ENCODE results near the gene PTGER1.

Gene PTGER1, protein sequence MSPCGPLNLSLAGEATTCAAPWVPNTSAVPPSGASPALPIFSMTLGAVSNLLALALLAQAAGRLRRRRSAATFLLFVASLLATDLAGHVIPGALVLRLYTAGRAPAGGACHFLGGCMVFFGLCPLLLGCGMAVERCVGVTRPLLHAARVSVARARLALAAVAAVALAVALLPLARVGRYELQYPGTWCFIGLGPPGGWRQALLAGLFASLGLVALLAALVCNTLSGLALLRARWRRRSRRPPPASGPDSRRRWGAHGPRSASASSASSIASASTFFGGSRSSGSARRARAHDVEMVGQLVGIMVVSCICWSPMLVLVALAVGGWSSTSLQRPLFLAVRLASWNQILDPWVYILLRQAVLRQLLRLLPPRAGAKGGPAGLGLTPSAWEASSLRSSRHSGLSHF

DNA sequence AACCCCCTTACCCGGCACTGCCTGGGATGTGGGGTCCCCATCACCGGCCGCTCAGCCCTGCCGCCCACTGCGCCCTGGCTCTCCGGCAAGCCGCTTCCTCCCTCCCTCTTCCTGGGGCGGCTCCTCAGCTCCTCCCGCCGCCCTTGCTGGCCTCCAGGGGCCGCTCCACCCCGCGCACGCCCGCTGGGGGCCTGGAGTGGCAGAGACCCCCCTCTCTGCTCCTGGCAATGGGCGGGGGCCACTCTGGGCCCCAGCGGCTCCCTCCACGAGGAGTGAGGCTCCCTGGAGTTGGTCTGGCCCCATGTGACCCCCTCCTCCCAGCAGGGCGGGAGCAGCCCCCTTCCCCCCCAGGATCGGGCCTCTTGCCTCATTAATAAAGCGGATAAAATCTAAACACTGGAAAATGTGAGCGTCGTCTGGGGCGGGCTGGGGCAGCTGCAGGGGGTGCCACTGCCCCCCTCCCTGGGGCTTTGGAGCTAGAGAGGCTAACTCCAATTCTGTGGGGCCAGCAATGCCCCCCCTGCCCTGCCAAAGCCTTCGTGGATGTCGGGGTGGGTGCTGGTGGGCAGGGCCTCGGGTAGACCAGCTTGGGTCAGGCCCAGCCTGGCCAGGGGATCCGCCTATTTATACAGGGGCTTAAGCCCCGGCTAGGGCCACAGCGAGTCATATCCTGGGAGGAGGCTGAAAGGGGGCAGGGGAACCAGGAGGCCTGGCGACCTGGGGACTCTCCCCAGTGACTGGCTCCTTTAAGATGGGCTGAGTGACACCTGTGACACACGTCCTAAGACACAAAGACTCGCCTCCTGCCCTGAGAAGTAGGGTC lies at the start of gene PTGER1:
TSS of gene PTGER1 (minus strand) at position 104 of the 823 bp plus-strand sequence. CDS start 1,034 bp downstream, outside the sequence.
- peaks cover 29% of the 10 kb centered on the region for H3K27me3 ChIP-seq (ENCODE audit: control insufficient read depth, insufficient read depth, low read length)
- peak within 1 kb of the TSS; percentile 7 for H3K9ac ChIP-seq (ENCODE audit: low read length)
- peaks cover 10% of the 10 kb centered on the region for H3K36me3 ChIP-seq (ENCODE audit: control insufficient read depth, insufficient read depth, low read length)
- H3K4me1 ChIP-seq (ENCODE audit: control insufficient read depth, insufficient read depth, low read length): peaks cover 43% of the 10 kb centered on the region
- H3K4me3 ChIP-seq (ENCODE audit: low read length): no peak within 1 kb of the TSS
- no peaks in the 10 kb centered on the region for H3K9me3 ChIP-seq (ENCODE audit: control insufficient read depth, low read length)

DNA sequence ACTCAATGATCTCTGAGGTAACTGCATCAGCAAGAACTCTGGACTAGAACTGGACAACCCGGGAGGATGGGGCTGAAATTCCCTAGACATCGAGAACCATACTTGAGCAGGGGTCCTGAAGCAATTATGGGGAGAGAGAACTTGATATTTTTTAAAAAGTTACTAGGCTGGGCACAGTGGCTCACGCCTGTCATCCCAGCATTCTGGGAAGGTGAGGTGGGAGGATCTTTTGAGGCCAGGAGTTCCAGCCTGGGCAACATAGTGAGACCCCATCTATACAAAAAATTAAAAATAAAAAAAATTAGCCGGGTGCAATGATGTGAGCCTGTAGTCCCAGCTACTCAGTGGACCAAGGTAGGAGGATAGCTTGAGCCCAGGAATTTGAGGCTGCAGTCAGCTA lies 45.4 kb upstream of the PTGER1 start:
- Histone ChIP-seq H3K9ac (ENCODE audit: low read length) (no peak overlapping the region), H3K36me3 (ENCODE audit: control insufficient read depth, insufficient read depth, low read length) (peaks cover 3% of the 10 kb centered on the region), H3K27me3 (ENCODE audit: control insufficient read depth, insufficient read depth, low read length) (no peaks in the 10 kb centered on the region), H3K4me1 (ENCODE audit: control insufficient read depth, insufficient read depth, low read length) (peaks cover 42% of the 10 kb centered on the region), H3K4me3 (ENCODE audit: low read length) (no peak overlapping the region), H3K9me3 (ENCODE audit: control insufficient read depth, low read length) (no peaks in the 10 kb centered on the region)

DNA sequence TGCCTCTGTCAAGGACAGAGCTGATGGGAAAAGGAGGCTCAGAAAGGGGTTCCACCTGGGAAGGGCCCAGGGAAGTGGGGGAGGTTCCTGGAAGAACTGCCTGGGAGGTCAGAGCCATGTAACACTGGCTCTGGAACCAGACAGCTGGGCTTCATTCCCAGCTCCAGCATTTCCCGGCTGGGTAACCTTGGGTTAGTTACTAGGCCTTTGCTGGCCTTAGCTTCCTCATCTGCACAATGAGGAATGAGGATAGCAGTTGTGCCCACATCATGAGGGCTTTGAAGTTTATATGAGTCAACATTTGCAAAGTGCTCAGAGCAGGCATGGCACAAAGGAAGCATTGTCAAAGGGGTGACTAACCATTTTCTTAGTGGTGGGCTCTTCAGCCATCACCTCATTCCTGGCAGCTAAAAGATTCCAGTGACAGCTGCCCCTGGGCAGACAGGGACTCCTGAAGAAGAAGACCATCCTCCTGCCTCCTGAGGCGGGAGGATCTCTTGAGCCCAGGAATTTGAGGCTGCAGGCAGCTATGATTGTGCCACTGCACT lies 44.8 kb upstream of the PTGER1 start:
- Histone ChIP-seq H3K9me3 (ENCODE audit: control insufficient read depth, low read length) (no peaks in the 10 kb centered on the region), H3K36me3 (ENCODE audit: control insufficient read depth, insufficient read depth, low read length) (peaks cover 8% of the 10 kb centered on the region), H3K4me3 (ENCODE audit: low read length) (no peak overlapping the region), H3K9ac (ENCODE audit: low read length) (peak overlapping the region; percentile 5), H3K4me1 (ENCODE audit: control insufficient read depth, insufficient read depth, low read length) (peaks cover 48% of the 10 kb centered on the region), H3K27me3 (ENCODE audit: control insufficient read depth, insufficient read depth, low read length) (no peaks in the 10 kb centered on the region)

DNA sequence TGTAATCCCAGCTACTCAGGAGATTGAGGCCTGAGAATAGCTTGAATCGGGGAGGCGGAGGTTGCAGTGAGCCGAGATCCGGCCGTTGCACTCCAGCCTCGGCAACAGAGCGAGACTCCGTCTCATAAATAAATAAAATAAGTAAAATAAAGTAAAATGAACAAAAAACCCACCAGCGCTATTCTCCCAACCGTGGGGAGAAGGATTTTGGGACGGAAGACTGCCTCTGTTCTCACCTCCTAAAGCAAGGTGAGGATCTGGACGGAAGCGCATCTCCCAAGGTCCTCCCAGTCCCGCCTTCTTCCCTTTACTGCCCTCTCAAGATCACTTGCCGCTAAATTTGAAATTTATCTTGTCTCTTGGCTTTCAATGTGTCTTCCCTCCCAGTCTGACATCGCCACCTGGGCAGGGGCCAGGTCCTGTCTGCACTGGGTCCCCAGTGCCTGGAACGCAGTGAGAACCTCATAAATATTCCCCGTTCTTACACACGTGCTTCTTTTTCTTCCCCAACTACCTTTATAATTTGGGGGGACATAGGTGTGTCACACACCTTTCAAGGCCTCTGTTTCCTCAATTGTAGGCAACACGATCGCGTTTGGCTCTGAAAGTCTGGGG lies 44.2 kb upstream of the PTGER1 start:
- H3K4me1 ChIP-seq (ENCODE audit: control insufficient read depth, insufficient read depth, low read length): peaks cover 54% of the 10 kb centered on the region
- peak overlapping the region; percentile 70 for H3K9ac ChIP-seq (ENCODE audit: low read length)
- H3K36me3 ChIP-seq (ENCODE audit: control insufficient read depth, insufficient read depth, low read length): peaks cover 14% of the 10 kb centered on the region
- H3K4me3 ChIP-seq (ENCODE audit: low read length): no peak overlapping the region
- no peaks in the 10 kb centered on the region for H3K9me3 ChIP-seq (ENCODE audit: control insufficient read depth, low read length)
- H3K27me3 ChIP-seq (ENCODE audit: control insufficient read depth, insufficient read depth, low read length): no peaks in the 10 kb centered on the region

DNA sequence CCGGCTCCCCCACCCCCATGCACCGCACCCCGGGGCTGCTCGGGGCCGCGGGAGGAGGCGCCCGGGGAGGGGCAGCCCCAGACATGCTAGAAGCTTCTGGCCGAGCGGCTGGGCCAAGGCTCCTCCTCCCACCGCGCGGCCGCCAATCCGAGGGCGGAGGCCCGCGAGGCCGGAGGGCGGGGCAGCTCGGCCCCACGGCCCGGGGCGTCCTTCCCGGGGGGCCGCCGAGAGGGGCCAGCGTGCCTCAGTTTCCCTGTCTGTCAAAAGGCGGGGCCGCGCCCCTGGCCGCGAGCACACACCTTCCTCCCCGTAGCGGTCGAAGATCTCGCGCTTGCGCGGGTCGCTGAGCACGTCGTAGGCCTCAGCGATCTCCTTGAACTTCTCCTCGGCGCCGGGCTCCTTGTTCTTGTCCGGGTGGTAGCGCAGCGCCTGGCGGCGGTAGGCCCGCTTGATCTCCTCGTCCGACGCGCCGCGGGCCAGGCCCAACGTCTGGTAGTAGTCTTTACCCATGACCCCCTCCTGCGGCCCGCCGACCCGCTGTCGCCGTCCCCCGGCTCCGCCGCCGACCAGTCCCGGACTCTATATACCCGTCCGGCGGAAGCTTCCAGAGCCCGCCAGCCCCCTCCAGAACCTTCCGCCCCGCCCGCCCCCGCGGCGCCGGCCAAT lies 42.8 kb upstream of the PTGER1 start, which contains the start of gene DNAJB1:
TSS of gene DNAJB1 (minus strand) at position 558 of the 666 bp plus-strand sequence. CDS start at position 510, 48 bp downstream.
- Histone ChIP-seq H3K27me3 (ENCODE audit: control insufficient read depth, insufficient read depth, low read length) (no peaks in the 10 kb centered on the region), H3K4me3 (ENCODE audit: low read length) (peak within 1 kb of the TSS; percentile 7), H3K4me1 (ENCODE audit: control insufficient read depth, insufficient read depth, low read length) (peaks cover 59% of the 10 kb centered on the region), H3K9me3 (ENCODE audit: control insufficient read depth, low read length) (no peaks in the 10 kb centered on the region), H3K36me3 (ENCODE audit: control insufficient read depth, insufficient read depth, low read length) (peaks cover 15% of the 10 kb centered on the region), H3K9ac (ENCODE audit: low read length) (peak within 1 kb of the TSS; percentile 98)

DNA sequence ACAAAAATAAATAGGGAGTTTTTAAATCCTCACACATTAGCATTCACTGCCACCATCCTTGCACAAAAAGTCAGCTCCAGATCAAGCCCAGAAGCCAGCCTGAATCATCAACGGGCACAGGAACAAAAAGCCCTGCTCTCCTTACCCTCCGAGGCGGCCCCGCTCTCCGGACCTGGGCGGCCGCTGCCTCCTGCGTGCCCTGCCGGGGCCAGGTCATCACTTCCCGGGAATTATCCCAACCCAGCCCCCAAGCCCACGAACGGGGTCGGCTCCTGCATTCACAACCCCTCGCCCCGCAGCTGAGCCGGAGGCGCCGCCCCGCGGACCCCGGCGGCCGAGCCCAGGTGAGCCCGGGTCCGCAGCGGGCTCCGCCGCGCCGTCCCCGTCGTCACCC lies 42.3 kb upstream of the PTGER1 start:
- Histone ChIP-seq H3K4me1 (ENCODE audit: control insufficient read depth, insufficient read depth, low read length) (peaks cover 54% of the 10 kb centered on the region), H3K36me3 (ENCODE audit: control insufficient read depth, insufficient read depth, low read length) (peaks cover 15% of the 10 kb centered on the region), H3K9me3 (ENCODE audit: control insufficient read depth, low read length) (no peaks in the 10 kb centered on the region), H3K27me3 (ENCODE audit: control insufficient read depth, insufficient read depth, low read length) (no peaks in the 10 kb centered on the region), H3K4me3 (ENCODE audit: low read length) (peak overlapping the region; percentile 7), H3K9ac (ENCODE audit: low read length) (peak overlapping the region; percentile 98)

DNA sequence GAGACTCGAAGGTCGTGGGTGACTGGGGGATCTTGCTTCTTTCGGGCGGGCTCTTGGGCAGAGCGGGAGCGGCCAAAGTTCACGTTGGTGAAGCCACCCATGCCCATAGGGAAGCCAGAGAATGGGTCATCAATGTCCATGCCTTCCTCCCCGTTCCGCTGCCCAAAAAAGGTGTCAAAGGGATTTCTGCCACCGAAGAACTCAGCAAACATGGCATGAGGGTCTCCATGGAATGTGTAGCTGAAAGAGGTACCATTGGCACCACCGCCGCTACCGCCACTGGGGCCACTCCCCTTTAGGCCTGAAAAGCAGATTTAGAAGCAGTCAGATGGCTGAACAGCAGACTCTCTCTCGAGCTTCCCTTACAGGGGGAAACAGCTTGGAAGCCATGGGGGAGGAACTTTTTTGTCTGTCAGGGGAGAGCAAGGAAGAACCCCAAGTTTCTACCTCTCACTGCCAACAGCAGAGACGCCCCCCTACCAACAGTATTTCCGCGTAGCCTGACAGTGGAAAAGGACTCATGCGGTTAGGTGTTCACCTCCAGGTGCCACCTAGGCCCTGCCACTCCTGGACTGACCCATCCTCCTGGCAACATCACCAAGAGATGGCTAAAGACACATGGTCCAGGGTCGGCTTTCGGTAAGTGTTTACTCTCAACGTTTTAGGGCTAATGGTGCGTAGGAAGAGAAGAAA lies 41.7 kb upstream of the PTGER1 start:
- peaks cover 48% of the 10 kb centered on the region for H3K4me1 ChIP-seq (ENCODE audit: control insufficient read depth, insufficient read depth, low read length)
- H3K36me3 ChIP-seq (ENCODE audit: control insufficient read depth, insufficient read depth, low read length): peaks cover 15% of the 10 kb centered on the region
- H3K9ac ChIP-seq (ENCODE audit: low read length): peak overlapping the region; percentile 98
- no peaks in the 10 kb centered on the region for H3K27me3 ChIP-seq (ENCODE audit: control insufficient read depth, insufficient read depth, low read length)
- H3K9me3 ChIP-seq (ENCODE audit: control insufficient read depth, low read length): no peaks in the 10 kb centered on the region
- H3K4me3 ChIP-seq (ENCODE audit: low read length): peak overlapping the region; percentile 7

DNA sequence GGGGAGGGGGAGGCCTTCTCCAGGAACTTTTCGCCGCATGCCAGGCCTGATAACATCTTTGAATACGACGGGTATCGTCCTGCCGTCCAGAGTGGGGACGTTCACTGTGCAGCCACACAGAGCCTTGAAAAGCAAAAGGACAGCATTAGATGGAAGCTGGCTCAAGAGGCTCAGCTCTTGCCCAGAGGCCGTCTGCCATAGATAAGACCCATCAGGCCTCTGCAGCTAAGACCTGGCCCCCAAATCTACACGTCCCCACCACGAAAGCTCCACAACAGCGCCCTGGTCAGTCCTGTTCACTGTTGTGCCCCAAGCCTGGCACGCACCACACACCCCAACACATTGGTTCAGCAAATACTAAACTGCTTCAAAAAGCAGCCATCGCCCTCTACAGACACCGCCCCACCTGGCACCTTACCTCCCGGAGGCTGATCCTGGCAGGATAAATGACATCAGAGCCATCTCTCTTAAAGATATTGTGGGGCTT lies 40.9 kb upstream of the PTGER1 start:
- peak overlapping the region; percentile 98 for H3K9ac ChIP-seq (ENCODE audit: low read length)
- H3K4me1 ChIP-seq (ENCODE audit: control insufficient read depth, insufficient read depth, low read length): peaks cover 42% of the 10 kb centered on the region
- peaks cover 15% of the 10 kb centered on the region for H3K36me3 ChIP-seq (ENCODE audit: control insufficient read depth, insufficient read depth, low read length)
- no peaks in the 10 kb centered on the region for H3K27me3 ChIP-seq (ENCODE audit: control insufficient read depth, insufficient read depth, low read length)
- H3K9me3 ChIP-seq (ENCODE audit: control insufficient read depth, low read length): no peaks in the 10 kb centered on the region
- peak overlapping the region; percentile 7 for H3K4me3 ChIP-seq (ENCODE audit: low read length)

DNA sequence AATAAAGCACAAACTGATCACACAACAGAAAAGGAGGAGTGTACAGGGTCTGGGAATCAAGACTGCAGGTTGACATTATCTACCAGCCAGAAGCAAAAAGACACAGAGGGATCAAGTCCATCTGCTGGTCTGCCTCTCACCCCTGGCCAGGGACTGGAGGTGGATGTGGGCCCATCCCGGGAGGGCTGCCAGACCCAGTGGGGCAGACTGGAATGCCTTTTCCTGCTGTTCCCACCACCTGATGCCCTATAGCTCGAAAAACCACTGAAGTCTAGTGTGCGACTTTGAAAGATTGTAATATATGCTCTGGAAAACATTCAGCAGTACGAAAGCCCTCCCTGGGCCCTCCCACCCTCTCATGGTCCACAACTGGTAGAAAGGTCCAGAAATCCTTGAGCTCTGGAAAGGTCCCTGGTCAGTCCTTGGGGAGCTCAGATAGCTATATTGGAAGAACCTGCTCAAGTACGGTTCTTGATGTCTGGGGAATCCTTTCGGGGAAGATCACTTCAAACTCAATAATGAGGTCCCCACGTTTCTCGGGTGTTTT lies 40.4 kb upstream of the PTGER1 start:
- Histone ChIP-seq H3K4me1 (ENCODE audit: control insufficient read depth, insufficient read depth, low read length) (peaks cover 44% of the 10 kb centered on the region), H3K36me3 (ENCODE audit: control insufficient read depth, insufficient read depth, low read length) (peaks cover 15% of the 10 kb centered on the region), H3K4me3 (ENCODE audit: low read length) (peak overlapping the region; percentile 7), H3K9ac (ENCODE audit: low read length) (peak overlapping the region; percentile 98), H3K27me3 (ENCODE audit: control insufficient read depth, insufficient read depth, low read length) (no peaks in the 10 kb centered on the region), H3K9me3 (ENCODE audit: control insufficient read depth, low read length) (no peaks in the 10 kb centered on the region)

DNA sequence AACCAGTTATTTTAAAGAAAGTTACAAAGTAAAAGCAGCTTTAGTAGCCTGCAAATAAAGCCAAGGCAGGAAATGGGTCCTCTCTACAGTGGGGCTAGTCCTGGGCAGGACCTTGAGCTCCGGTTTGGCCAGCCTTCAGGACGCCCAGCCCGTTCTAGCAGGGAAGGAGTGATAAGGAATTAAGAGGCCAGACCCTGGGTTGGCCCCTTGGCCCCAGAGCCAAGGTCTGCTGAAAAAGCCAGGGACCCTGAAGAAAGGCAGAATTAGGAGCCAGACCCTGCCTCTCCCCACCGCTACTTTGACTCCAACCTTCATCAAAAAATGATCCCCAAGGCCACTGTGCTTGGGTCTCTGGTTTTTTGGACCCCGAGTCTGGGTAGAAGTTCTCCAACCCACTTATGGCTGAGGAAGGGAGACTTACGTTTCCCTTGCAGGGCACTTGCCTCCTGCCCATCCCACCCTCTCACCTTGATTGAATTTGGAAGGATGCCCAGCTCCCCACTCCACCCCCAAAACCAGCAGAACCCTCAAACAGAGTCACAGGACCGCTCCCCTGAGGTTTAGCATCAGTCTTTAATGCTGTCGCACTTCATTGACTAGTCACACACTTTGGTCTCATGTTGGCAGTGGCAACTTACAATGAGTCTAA lies 39.2 kb upstream of the PTGER1 start:
- H3K27me3 ChIP-seq (ENCODE audit: control insufficient read depth, insufficient read depth, low read length): no peaks in the 10 kb centered on the region
- peaks cover 49% of the 10 kb centered on the region for H3K4me1 ChIP-seq (ENCODE audit: control insufficient read depth, insufficient read depth, low read length)
- no peaks in the 10 kb centered on the region for H3K9me3 ChIP-seq (ENCODE audit: control insufficient read depth, low read length)
- H3K36me3 ChIP-seq (ENCODE audit: control insufficient read depth, insufficient read depth, low read length): peaks cover 15% of the 10 kb centered on the region
- peak overlapping the region; percentile 9 for H3K9ac ChIP-seq (ENCODE audit: low read length)
- no peak overlapping the region for H3K4me3 ChIP-seq (ENCODE audit: low read length)
